ENCODE results near the gene SLC22A2. TPM values are rescaled to one million over a fixed set of nuclear protein-coding genes. Genes with fewer than 3 reads are reported as not detected.

SLC22A2 gene
- total RNA-seq, 1 donor from 2014 or later: not detected

- no peak for DNase-seq (ENCODE audit: low spot score)
These were observed 88.5 kb downstream of the SLC22A2 start for GRCh38 chr6:160170018-160170680.

GRCh38 chr6:160167604-160168399 is 90.8 kb downstream of the SLC22A2 start:
- DNase-seq (ENCODE audit: low spot score): no peak

Other genes starting within 250 kb of the SLC22A2 start
- gene SLC22A1, start 137.0 kb downstream of the SLC22A2 start, total RNA-seq: 3.4 TPM
- 8.6 TPM for gene SLC22A3, start 89.6 kb upstream of the SLC22A2 start, total RNA-seq